Daoy (cell line): ENCODE data around the gene FFAR3. TPM values are rescaled to one million over a fixed set of nuclear protein-coding genes. Genes with fewer than 3 reads are reported as not detected.

Experiments
- DNase-seq: peaks from one replicate; pipeline ENCODE4 v3.0.0-alpha.2; 2015; ENCODE audit warnings: low read depth
- total RNA-seq: library from RNA; depleted of rRNA; stranded (reverse); fragments of >200 nt; shearing (Covaris generic); gene quantifications from 2 replicates; pipeline ENCODE4 v1.2.3, GENCODE V29; 2014

The FFAR3 gene
- total RNA-seq, 1 experiment from 2014 or later = not detected

- no peak for DNase-seq
These were observed 27.8 kb upstream of the FFAR3 start for GRCh38 chr19:35330475-35330874.

DNA sequence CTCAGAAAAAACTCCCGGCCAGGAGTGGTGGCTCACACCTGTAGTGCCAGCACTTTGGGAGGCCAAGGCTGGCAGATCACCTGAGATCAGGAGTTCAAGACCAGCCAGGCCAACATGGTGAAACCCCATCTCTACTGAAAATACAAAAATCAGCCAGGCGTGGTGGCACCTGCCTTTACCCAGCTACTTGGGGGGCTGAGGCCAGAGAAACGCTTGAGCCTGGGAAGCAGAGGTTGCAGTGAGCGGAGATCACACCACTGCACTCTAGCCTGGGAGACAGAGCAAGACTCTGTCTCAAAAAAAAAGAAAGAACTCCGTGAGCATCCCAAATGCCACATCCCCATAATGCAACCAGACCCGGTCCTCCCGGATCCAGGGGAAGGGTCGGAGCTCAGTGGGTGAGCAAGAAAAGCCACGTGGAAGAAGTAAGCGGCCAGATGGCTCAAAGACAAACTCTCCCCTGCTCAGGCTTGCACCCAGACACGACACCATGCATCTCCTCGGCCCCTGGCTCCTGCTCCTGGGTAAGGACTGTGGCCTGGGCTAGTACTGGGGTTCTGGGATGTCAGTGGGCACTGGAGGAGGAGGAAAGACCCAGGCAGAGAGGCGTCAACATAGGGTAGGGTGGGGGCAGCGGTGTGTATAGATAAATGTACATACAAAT is 26.6 kb upstream of the FFAR3 start:
- DNase-seq = no peak

GRCh38 chr19:35332817-35333216 is 25.4 kb upstream of the FFAR3 start:
- DNase-seq = peak; percentile 31

- DNase-seq = no peak
These were observed 24.0 kb upstream of the FFAR3 start for GRCh38 chr19:35334144-35334753.

DNA sequence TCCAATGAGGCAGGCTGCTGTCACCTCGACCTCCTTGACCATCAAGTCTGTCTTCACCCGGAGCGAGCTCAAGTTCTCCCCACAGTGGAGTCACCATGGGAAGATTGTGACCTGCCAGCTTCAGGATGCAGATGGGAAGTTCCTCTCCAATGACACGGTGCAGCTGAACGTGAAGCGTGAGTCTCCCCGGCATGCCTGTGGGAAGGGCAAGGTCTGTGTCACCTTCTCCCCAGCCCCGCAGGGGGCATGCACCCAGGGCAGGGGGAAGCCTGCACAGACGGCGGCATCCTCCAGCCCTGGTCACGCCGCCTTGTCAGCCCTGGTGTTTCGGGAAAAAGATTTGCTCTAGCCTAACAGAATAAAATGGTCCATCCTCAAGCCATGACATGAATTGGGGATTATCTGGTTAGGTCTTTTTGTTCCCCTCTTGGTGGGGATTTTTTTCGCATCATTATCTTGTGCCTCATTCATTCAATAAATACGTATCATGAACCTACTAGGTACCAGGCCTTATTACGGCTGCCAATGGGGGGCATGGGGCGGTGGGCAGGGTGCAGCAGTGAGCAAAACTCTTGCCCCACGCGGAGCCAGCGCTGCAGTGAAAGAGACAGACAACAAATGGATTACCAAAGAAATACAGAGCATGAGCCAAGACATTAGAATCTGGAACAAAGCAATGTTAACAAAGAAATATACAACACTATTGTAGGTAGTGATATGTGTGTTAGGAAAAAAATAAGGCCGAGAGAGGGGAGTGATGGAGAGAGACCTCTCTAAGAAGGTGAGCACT is 21.9 kb upstream of the FFAR3 start:
- no peak for DNase-seq

DNA sequence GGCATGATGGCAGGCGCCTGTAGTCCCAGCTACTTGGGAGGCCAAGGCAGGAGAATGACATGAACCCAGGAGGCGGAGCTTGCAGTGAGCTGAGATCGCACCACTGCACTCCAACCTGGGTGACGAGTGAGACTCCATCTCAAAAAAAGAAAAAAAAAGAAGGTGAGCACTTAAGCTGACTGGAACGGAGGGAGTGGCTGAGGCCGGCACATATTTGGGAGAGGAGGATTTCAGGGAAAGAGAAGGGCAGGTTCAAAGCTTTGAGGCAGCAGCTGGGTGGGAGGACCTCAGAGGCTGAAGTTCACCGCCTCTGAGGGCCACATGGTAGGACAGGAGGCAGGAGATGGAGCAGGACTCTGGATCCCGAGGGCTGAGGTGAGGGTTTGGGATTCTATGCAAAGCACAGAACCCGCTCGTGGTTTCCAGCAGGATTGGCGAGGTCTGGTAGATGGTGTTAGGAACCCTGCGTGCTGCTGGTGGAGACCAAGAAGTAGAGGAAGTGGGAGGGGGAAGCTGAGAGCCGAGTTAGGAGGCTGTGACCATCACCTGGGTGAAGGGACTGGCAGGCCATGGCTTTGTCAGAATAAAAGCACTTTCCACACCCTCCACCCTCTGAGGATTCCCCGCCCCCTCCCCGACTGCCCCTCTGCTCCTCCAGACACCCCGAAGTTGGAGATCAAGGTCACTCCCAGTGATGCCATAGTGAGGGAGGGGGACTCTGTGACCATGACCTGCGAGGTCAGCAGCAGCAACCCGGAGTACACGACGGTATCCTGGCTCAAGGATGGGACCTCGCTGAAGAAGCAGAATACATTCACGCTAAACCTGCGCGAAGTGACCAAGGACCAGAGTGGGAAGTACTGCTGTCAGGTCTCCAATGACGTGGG is 20.9 kb upstream of the FFAR3 start:
- no peak for DNase-seq

DNA sequence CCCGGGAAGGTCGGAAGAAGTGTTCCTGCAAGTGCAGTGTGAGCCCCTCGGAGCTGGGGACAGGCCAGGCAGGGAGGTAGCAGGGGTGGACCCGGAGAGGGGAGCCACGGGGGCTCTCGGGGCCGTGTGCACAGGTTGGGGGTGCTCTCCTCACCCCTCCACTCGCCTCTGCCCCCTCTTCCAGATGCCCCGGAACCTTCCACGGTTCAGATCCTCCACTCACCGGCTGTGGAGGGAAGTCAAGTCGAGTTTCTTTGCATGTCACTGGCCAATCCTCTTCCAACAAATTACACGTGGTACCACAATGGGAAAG is 20.3 kb upstream of the FFAR3 start:
- no peak for DNase-seq

DNA sequence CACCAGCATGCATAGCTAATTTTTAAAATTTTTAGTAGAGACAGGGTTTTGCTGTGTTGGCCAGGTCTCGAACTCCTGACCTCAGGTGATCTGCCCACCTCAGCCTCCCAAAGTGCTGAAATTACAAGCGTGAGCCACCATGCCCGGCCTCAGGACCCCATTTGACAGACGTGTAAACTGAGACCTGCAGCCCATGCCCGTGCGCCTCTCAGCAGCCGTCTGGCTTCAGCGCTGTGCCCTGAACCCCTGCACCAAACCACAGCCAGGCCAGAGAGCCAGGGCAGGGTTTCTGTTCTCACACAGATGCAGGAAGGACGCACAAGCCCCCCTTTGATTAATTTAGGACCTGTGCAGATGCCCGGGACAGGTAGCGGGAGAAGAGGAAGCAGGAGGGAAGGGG is 17.8 kb upstream of the FFAR3 start:
- no peak for DNase-seq

- DNase-seq = no peak
These were observed 17.3 kb upstream of the FFAR3 start for GRCh38 chr19:35341006-35341405.

DNA sequence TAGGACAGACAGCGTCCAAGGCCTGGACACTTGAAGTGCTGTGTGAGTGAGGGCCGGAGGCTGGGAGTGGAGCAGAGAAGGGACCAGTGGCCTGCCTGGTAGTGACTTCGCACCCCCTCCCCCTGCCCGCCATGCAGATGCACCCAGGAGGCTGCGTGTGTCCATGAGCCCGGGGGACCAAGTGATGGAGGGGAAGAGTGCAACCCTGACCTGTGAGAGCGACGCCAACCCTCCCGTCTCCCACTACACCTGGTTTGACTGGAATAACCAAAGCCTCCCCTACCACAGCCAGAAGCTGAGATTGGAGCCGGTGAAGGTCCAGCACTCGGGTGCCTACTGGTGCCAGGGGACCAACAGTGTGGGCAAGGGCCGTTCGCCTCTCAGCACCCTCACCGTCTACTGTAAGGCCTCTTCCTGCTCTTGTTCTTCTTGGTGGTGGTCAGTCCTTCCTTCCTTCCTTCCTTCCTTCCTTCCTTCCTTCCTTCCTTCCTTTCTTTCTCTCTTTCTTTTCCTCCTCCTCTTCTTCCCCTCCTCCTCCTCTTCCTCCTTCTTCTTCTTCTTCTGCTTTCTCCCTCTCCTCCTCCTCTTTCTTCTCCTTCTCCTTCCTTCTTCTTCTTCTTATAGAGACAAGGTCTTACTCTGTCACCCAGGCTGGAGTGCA is 16.6 kb upstream of the FFAR3 start:
- no peak for DNase-seq

DNA sequence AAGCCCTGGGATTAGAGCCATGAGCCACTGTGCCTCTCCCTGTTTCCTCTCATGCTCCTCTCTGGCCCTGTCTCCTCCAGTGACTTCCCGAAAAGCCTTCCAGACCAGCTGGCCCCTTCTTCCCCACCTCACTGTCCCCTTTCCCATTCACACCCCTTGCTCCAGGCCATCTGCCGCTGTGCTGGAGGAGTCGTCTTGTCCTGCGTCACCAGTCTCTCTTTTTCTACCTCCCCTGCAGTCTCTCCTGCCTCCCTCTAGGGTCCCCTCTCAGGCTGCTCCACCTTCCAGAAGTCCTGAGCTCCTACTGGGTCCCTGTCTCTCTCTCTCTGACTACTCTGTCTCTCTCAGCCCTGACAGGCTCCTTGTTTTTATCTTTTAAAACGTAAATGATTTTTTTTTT is 15.8 kb upstream of the FFAR3 start:
- DNase-seq = no peak

GRCh38 chr19:35344511-35345031 is 13.7 kb upstream of the FFAR3 start:
- no peak for DNase-seq

GRCh38 chr19:35345671-35346111 is 12.6 kb upstream of the FFAR3 start:
- no peak for DNase-seq

- no peak for DNase-seq
These were observed 11.8 kb upstream of the FFAR3 start for GRCh38 chr19:35346193-35347052.

GRCh38 chr19:35347171-35347929 is 10.9 kb upstream of the FFAR3 start, which contains the start of gene FFAR1:
TSS of gene FFAR1 (plus strand) at chr19:35347902. CDS start at chr19:35351552, 3,650 bp downstream.
- no peak for DNase-seq

DNA sequence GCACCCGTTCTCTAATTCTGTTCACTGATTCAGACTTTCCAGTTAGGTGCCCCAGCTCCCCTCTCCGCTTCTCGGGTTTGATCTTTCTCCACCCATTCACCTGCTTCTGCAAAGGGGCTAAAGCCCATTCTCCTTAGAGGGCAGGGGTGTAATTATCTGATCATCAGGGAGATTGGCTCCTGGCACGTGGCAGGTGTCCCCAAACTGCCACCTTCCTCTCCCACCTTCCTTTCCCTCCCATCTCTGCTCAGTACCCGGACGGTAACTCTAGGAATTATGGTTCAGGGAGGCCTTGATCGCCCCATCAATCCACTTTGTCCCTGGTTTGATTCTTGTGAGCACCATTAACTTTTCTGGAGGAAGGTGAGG is 10.3 kb upstream of the FFAR3 start:
- no peak for DNase-seq

- DNase-seq = no peak
These were observed 9.2 kb upstream of the FFAR3 start for GRCh38 chr19:35348911-35349611.

- DNase-seq = no peak
These were observed 8.4 kb upstream of the FFAR3 start for GRCh38 chr19:35349614-35350521.
